OCI-LY7 (cell line): ENCODE data around the gene CLEC6A.

Experiments
- CTCF ChIP-seq: fragments of 200-600 bp; sonication (generic); conservative IDR thresholded peaks from 2 replicates; pipeline ENCODE4 v1.5.1; 2014; ENCODE audit warnings: mild to moderate bottlenecking, antibody characterized with exemption, low read length, moderate library complexity, mixed read lengths
- EZH2phosphoT487 ChIP-seq: fragments of 200-600 bp; sonication (generic); IDR thresholded peaks from 2 replicates; pipeline ENCODE4 v1.6.1; 2018; ENCODE audit warnings: low read depth, borderline replicate concordance, mild to moderate bottlenecking, mixed run types, antibody characterized with exemption, low read length, moderate library complexity, mixed read lengths

- TF ChIP-seq CTCF (no peak), EZH2phosphoT487 (no peak)
Measured at GRCh38 chr12:8475508-8476203, 19.9 kb downstream of the CLEC6A start.
